ENCODE measurements around the gene CALN1.
"Not testable (repeated sequence)": the region's sequence is repeated elsewhere in the genome, so short reads cannot be mapped to it uniquely, and the experiment has no call there.

CALN1 gene

GRCh38 chr7:72266771-72267170 is 145.4 kb downstream of the CALN1 start:
- DNase-seq: no peak

DNA sequence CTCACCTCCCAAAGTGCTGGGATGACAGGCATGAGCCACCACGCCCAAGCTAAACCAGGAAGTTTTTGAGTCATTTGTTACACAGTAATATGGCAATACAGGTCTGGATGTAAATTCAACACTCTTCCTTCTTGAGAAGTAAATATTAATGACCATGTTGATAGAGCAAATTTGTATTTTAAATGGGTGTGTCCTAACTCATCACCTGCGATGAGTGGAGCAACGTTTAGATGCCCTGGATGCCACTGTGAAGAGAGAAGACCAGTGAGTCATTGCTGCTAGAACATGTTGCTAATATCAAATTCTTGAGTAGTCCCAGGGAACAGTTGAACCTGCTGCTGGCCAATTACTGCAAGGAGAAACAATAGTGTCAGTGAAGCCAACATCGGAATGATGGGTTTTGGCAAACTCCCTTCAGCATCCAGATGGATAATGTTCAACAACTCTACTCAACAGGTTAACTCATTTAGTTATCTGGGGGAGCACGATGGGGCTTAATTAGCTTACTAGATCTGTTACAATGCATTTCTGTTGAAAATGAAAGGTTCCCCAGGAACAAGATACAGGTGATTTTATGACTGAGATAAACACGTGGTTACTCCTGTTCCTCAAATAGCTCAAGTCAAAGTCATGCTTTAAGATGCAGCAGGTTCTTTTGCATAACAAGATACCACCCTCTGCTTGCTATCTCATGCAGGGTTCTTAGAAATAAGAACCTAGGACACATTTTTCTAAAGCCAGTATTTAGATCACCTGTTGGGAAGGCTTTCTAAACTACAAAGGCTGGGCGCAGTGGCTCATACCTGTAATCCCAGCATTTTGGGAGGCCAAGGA is 146.8 kb downstream of the CALN1 start:
- DNase-seq: no peak

DNA sequence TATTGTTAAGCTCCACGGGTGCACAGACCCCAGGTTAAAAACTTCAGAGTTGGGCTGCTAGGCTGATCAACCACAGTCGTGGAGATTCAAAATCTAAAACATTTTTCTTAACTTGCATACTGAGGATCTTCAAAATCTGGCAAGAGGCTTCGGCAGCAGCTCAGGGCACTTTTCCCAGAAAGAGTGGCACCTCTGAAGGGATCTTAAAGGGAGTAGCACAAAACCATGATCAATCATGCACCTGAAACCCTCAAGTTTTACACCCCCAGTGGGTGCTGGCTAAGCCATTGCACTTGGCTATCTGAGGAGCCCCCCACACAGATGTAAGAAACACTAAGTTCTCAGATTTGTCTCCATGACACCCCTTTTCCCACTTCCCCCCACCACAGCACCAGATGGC is 151.7 kb downstream of the CALN1 start:
- DNase-seq: no peak

- DNase-seq: no peak
Observed at GRCh38 chr7:72258074-72258473, 154.1 kb downstream of the CALN1 start.

DNA sequence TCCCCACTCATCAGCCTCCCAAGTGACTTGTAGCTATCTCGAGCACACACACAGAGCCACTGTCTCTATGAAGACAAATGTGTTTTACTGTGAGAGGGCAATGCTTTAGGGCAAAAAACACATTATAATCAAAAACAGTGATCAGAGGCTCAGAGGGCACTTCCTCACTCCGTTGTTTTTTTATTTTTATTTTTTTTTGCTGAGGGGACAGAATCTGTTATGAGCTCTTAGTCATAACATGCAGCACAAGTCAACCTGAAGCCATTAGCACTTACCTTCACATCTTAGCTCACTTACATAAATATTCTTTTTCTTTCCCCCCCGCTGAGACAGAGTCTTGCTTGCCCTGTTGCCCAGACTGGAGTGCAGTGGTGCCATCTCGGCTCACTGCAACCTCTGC is 157.7 kb downstream of the CALN1 start:
- no peak for DNase-seq

DNA sequence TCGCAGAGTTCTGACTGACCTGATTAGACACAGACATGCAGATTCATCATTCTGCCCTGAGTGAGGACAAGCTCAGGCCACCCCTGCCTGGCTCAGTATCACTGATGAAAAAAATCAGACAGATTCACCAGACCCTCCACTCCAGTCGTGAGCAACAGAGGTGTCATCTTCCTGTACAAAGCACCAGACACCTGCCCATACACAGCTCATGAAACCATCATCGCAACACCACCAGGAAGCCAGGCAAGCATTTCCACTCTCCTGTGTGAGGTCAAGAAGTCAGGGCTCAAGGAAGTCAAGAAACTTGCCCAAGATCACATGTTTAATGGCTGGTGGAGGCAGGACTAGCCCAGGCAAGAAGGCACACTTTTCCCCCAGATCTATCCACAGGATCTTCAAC is 163.0 kb downstream of the CALN1 start:
- no peak for DNase-seq

- no peak for DNase-seq
Observed at GRCh38 chr7:72244826-72245398, 167.2 kb downstream of the CALN1 start.

DNA sequence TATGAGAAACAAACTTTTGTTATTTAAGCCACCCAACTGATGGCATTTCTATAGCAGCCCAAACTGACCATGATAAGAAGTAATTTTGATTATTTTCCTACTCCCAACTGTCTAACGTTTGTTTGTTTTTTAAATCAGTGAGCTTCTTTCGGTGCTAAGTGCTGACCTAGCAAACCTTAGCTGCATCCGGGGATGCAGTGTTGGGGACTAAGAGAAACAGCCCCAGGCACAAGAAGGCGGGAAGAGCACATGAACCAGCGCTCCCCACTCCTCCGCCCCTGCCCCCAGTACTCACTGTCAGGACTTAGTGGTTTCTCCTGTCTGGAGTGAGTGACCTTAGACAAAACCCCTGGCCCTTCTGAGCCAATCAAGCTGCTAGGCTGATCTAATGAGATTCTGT is 168.8 kb downstream of the CALN1 start:
- no peak for DNase-seq

- DNase-seq: no peak
Observed at GRCh38 chr7:72235351-72235750, 176.8 kb downstream of the CALN1 start.

GRCh38 chr7:72234086-72234485 is 178.1 kb downstream of the CALN1 start:
- DNase-seq: no peak

- no peak for DNase-seq
Observed at GRCh38 chr7:72230281-72230680, 181.9 kb downstream of the CALN1 start.

GRCh38 chr7:72223351-72223750 is 188.8 kb downstream of the CALN1 start:
- DNase-seq: peak in 1 of 4 experiments; percentile 2

GRCh38 chr7:72222136-72222535 is 190.0 kb downstream of the CALN1 start:
- no peak for DNase-seq

DNA sequence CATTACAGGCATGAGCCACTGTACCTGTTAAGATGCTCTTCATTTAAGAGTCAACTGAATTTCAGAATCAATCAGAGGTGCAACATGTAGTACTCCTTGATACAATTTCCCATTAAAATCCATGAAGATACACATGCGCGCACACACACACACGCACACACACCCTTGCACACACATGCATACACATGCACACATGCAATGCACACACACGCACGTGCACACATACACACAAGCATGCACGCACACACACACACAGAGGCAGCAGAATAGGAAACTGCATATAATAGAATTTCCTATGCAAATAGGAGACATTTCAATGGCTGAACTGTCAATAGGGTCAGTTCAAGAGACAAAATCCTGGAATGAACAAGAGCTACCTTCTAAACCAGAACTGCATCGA is 192.6 kb downstream of the CALN1 start:
- DNase-seq: no peak

- no peak for DNase-seq
Observed at GRCh38 chr7:72217151-72217550, 195.0 kb downstream of the CALN1 start.

GRCh38 chr7:72213769-72214168 is 198.4 kb downstream of the CALN1 start:
- DNase-seq: no peak

GRCh38 chr7:72213081-72213480 is 199.1 kb downstream of the CALN1 start:
- no peak for DNase-seq

- no peak for DNase-seq
Observed at GRCh38 chr7:72211175-72211574, 201.0 kb downstream of the CALN1 start.

GRCh38 chr7:72209006-72209405 is 203.1 kb downstream of the CALN1 start:
- DNase-seq: not testable (repeated sequence)

DNA sequence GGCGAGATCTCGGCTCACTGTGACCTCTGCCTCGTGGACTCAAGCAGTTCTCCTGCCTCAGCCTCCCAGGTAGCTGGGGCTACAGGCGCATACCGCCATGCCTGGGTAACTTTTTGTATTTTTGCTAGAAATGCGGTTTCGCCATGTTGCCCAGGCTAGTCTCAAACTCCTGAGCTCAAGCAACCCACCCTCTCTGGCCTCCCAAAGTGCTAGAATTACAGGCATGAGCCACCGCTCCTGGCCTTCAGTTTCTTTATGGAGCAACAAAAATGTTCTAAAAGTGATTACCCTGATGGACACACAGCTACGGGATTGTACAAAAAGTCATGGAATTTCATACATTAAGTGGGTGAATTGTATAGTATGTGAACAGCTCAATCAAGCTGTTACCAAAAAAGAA is 216.0 kb downstream of the CALN1 start:
- no peak for DNase-seq

DNA sequence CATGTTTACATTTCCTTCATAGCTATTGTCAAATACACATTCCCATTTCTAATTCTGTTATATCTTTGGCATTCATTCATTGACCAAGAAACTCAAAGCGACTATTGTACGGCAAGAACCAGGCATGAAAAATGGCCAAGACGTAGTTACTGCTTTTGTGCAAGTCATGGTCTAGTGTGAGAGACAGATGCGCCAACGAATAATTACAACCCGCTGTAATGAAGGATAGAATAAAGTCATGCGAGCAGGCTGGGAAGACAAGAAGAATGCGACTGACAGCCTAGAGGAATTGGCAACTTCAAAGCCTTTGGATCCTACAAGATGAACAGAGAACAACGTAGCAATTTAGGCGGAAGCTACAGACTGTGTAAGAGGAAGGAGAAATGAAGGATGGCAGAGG is 221.2 kb downstream of the CALN1 start:
- no peak for DNase-seq

GRCh38 chr7:72190146-72190545 is 222.0 kb downstream of the CALN1 start:
- DNase-seq: no peak

DNA sequence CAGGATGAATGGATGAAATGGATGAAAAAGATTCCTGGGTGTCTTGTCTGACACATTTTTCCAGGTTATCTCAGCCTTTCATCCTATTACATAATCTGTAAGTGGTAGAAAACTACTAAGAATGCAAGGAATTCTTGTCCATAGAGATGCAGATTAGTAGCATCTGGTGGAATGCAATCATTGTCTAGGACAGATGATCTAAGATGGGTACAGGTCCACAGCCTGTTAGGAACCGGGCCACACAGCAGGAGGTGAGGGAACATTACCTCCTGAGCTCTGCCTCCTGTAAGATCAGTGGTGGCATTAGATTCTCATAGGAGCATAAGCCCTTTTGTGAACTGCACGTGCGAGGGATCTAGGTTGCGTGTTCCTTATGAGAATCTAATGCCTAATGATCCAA is 225.0 kb downstream of the CALN1 start:
- no peak for DNase-seq

GRCh38 chr7:72183835-72184234 is 228.3 kb downstream of the CALN1 start:
- DNase-seq: peak in 3 of 4 experiments; percentile 6 to 36 (median 8)

DNA sequence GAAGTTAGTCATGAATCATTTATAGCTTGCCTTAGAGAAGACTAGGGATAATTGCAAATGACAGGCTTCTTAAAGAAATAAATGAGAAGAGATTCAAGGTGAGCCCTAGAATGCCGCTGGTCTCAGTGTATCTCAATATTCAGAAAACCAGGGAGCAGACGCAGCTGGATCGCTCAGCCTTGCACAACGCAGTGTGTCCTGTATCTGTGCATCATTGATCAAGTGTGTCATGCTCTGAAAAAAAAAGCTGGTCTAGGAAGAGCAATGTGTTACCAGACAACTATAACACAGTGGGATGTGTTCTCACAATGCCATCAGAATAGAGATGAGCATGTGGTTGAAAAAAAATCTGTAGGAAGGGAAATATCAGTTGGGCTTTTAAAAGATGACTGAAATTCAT is 230.1 kb downstream of the CALN1 start:
- no peak for DNase-seq

All from suppressor macrophage (primary cell).